HFFc6 (cell line): ENCODE data around the gene GMPR2. TPM values are rescaled to one million over a fixed set of nuclear protein-coding genes. Genes with fewer than 3 reads are reported as not detected.

ENCODE experiments used
- DNase-seq: peaks from one replicate; pipeline ENCODE4 v3.0.0-alpha.2; 2018
- H3K27ac Mint-ChIP-seq: 2 replicates; pipeline ENCODE4 v1.8.0; 2020; ENCODE audit warnings: mild to moderate bottlenecking, mixed read lengths
- H3K27me3 Mint-ChIP-seq: 2 replicates; pipeline ENCODE4 v1.8.0; 2021; ENCODE audit warnings: mild to moderate bottlenecking, moderate library complexity, mixed read lengths; ENCODE audit not compliant: insufficient read depth
- H3K36me3 Mint-ChIP-seq: 2 replicates; pipeline ENCODE4 v1.8.0; 2021; ENCODE audit warnings: low read depth, mixed read lengths
- H3K4me1 Mint-ChIP-seq: 2 replicates; pipeline ENCODE4 v1.8.0; 2020; ENCODE audit warnings: low read depth, mixed read lengths
- H3K4me3 Mint-ChIP-seq: 2 replicates; pipeline ENCODE4 v1.8.0; 2020; ENCODE audit warnings: mild to moderate bottlenecking, moderate library complexity, mixed read lengths
- H3K9me3 Mint-ChIP-seq: 2 replicates; pipeline ENCODE4 v1.8.0; 2020; ENCODE audit warnings: mild to moderate bottlenecking, mixed read lengths
- total RNA-seq, 6 experiments: library from RNA; stranded (reverse); fragmentation: NEBNext Ultra II Directional; extraction: Animal tissue kit (Norgen Biotek cat#: 25700); gene quantifications; 2 replicates in 1 of 6; 3 replicates in 5 of 6; pipeline ENCODE4 v1.2.3, GENCODE V29; 2021
- TF ChIP-seq, protein P1 (sequence below): fragments of 200-600 bp; sonication (generic); IDR thresholded peaks from 2 replicates; pipeline ENCODE4 v1.5.0; 2021; ENCODE audit warnings: antibody characterized with exemption, mild to moderate bottlenecking

The GMPR2 gene
- total RNA-seq, 6 experiments from 2014 or later = 70.6 to 76.7 (median 73.6) TPM

GRCh38 chr14:24261256-24261968, 28.7 kb downstream of the GMPR2 start:
- TF ChIP-seq, protein P1, sequence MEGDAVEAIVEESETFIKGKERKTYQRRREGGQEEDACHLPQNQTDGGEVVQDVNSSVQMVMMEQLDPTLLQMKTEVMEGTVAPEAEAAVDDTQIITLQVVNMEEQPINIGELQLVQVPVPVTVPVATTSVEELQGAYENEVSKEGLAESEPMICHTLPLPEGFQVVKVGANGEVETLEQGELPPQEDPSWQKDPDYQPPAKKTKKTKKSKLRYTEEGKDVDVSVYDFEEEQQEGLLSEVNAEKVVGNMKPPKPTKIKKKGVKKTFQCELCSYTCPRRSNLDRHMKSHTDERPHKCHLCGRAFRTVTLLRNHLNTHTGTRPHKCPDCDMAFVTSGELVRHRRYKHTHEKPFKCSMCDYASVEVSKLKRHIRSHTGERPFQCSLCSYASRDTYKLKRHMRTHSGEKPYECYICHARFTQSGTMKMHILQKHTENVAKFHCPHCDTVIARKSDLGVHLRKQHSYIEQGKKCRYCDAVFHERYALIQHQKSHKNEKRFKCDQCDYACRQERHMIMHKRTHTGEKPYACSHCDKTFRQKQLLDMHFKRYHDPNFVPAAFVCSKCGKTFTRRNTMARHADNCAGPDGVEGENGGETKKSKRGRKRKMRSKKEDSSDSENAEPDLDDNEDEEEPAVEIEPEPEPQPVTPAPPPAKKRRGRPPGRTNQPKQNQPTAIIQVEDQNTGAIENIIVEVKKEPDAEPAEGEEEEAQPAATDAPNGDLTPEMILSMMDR = no peak
- H3K36me3 Mint-ChIP-seq = no peaks in the 10 kb centered on the region
- H3K9me3 Mint-ChIP-seq = no peaks in the 10 kb centered on the region
- no peak overlapping the region for H3K27ac Mint-ChIP-seq
- H3K4me3 Mint-ChIP-seq = no peak overlapping the region
- H3K27me3 Mint-ChIP-seq = no peaks in the 10 kb centered on the region
- H3K4me1 Mint-ChIP-seq = peaks cover 18% of the 10 kb centered on the region; the same call in 1 of the 2 replicates
- no peak for DNase-seq

GRCh38 chr14:24261969-24262327, 29.2 kb downstream of the GMPR2 start:
- H3K4me3 Mint-ChIP-seq = no peak overlapping the region
- peaks cover 18% of the 10 kb centered on the region; the same call in 1 of the 2 replicates for H3K4me1 Mint-ChIP-seq
- H3K27me3 Mint-ChIP-seq = no peaks in the 10 kb centered on the region
- TF ChIP-seq, protein P1 = no peak
- H3K9me3 Mint-ChIP-seq = no peaks in the 10 kb centered on the region
- no peak for DNase-seq
- no peak overlapping the region for H3K27ac Mint-ChIP-seq
- no peaks in the 10 kb centered on the region for H3K36me3 Mint-ChIP-seq

DNA sequence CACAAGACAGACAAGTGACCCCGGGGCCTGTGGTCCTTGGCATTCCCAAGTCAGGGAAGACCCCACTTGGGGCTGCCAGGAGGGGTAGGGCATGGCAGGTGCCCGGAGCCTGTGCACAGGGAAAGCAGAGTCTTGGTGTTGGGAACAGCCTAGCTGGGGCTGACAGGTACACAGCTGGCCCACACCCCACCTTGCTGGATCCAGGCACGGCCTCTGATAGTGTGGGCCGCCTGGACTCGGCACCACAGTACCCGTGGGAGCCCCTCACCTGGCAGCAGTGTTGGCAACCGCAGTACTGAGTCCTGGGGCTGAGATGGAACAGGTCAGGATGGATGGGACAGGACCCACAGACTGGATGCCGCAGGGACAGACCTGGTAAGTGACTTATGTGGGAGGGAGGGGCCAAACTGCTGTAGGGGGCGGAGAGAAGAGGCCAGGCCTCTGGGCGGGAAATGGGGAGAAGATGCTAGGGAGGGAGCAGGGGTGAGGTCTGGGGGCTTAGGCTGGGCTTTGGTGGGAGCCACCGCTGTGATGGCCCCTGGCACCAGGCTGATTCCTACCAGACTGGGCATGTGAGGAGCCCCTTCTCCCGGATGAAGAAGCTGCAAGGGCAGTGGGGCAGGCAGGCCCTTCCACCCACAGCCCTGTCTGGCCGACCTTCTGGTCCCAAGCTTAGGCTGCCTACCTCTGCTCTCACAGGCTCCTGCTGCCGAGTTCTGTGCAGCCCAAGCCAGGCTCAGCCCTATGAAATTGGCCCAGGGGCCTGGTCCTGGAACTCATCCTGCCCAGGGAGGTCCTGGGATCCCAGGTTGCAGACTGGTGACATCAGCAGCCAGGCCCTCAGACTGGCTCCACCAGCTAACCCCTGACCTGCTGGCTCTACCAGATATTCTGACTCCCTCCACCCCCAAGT, 30.3 kb downstream of the GMPR2 start, which contains the start of gene TGM1:
TSS of gene TGM1 (minus strand) at position 357 of the 913 bp plus-strand sequence. CDS start 825 bp downstream, outside the sequence.
- H3K9me3 Mint-ChIP-seq = no peaks in the 10 kb centered on the region
- no peak within 1 kb of the TSS for H3K4me3 Mint-ChIP-seq
- peaks cover 2% of the 10 kb centered on the region; the same call in 1 of the 2 replicates for H3K27me3 Mint-ChIP-seq
- TF ChIP-seq, protein P1 = no peak
- H3K36me3 Mint-ChIP-seq = no peaks in the 10 kb centered on the region
- no peak for DNase-seq
- no peak within 1 kb of the TSS for H3K27ac Mint-ChIP-seq
- H3K4me1 Mint-ChIP-seq = peaks cover 18% of the 10 kb centered on the region; the same call in 1 of the 2 replicates

GRCh38 chr14:24263848-24264247, 31.1 kb downstream of the GMPR2 start:
- Mint-ChIP-seq H3K4me1 (peaks cover 13% of the 10 kb centered on the region; the same call in 1 of the 2 replicates), H3K4me3 (no peak overlapping the region), H3K9me3 (no peaks in the 10 kb centered on the region), H3K27ac (no peak overlapping the region), H3K36me3 (no peaks in the 10 kb centered on the region), H3K27me3 (peaks cover 2% of the 10 kb centered on the region; the same call in 1 of the 2 replicates)
- DNase-seq = no peak
- TF ChIP-seq, protein P1 = no peak

DNA sequence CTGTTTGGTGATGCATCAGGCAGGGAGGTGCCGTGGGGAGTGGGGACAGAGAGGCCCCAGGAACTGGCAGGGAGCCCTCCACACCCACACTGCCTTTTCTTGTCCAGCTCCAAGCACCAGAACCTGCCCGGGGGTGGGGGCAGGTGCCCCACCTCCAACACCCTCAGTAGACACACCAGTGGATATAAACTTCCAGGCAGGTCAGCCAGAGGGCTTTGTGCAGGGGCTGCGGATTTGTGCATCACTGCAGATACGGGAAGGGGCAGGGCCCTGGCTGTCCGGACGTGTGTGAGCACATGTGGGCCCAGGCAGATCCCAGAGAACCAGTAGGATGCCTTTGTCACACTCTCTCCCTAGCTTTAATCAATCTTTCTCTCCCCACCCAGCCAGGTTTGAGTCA, 31.6 kb downstream of the GMPR2 start:
- Mint-ChIP-seq H3K9me3 (no peaks in the 10 kb centered on the region), H3K27ac (no peak overlapping the region), H3K4me1 (peaks cover 8% of the 10 kb centered on the region; the same call in 1 of the 2 replicates), H3K27me3 (peaks cover 2% of the 10 kb centered on the region; the same call in 1 of the 2 replicates), H3K4me3 (no peak overlapping the region), H3K36me3 (0 out of 2 replicates have a peak, but pooled peaks cover 2% of the 10 kb centered on the region)
- no peak for DNase-seq
- TF ChIP-seq, protein P1 = no peak
